SK-N-MC (cell line): ENCODE data around the gene CSGALNACT2.

Source experiments
- EZH2 ChIP-seq: fragments of 200-600 bp; sonication (generic); IDR thresholded peaks from one replicate; pipeline ENCODE4 v1.6.1; 2017; ENCODE audit warnings: antibody characterized with exemption
- FOXP2 ChIP-seq: optimal IDR thresholded peaks from 2 replicates; pipeline ENCODE3; 2011; ENCODE audit warnings: mild to moderate bottlenecking, moderate library complexity; ENCODE audit not compliant: insufficient read depth; ENCODE audit errors: extremely low read length, control extremely low read depth
- POLR2AphosphoS5 ChIP-seq: IDR thresholded peaks from 2 replicates; pipeline ENCODE4 v1.6.1; 2012; ENCODE audit warnings: mild to moderate bottlenecking, low read depth, low read length, borderline replicate concordance

DNA sequence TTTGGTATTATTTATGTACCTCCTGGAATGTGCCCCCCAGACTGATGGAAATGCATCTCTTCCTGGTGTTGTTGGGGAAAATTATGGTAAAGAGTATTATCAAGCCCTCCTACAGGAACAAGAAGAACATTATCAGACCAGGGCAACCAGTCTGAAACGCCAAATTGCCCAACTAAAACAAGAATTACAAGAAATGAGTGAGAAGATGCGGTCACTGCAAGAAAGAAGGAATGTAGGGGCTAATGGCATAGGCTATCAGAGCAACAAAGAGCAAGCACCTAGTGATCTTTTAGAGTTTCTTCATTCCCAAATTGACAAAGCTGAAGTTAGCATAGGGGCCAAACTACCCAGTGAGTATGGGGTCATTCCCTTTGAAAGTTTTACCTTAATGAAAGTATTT, 17.0 kb downstream of the CSGALNACT2 start:
- TF ChIP-seq POLR2AphosphoS5 (no peak), EZH2 (no peak), FOXP2 (no peak)
